Peyer's patch (tissue), 4 donors: Measurements from ENCODE around the gene CAPNS2. TPM values are rescaled to one million over a fixed set of nuclear protein-coding genes. Genes with fewer than 3 reads are reported as not detected.

Experiments used
- DNase-seq, 3 donors: peaks; one replicate each; pipeline ENCODE4 v3.0.0-alpha.2; 2017 to 2019
- H3K27ac ChIP-seq, 4 donors: fragments of 200-600 bp; sonication (generic); one replicate each; pipeline ENCODE4 v1.5.1; 2016 to 2019
- H3K27me3 ChIP-seq, 2 donors: fragments of 200-600 bp; sonication (generic); one replicate each; pipeline ENCODE4 v1.5.1; 2019
- H3K36me3 ChIP-seq, 3 donors: fragments of 200-600 bp; sonication (generic); one replicate each; pipeline ENCODE4 v1.5.1; 2016 to 2019
- H3K4me1 ChIP-seq, 4 donors: fragments of 200-600 bp; sonication (generic); one replicate each; pipeline ENCODE4 v1.5.1; 2016 to 2019
- H3K4me3 ChIP-seq, 4 donors: fragments of 200-600 bp; sonication (generic); 1 replicate in 3 of 4; 2 replicates in 1 of 4; pipeline ENCODE4 v1.5.1; 2016 to 2019; ENCODE audit warnings: mild to moderate bottlenecking in 1 of 4
- H3K9me3 ChIP-seq, 4 donors: fragments of 200-600 bp; sonication (generic); one replicate each; pipeline ENCODE4 v1.5.1; 2016 to 2019; ENCODE audit warnings: mild to moderate bottlenecking in 1 of 4
- POLR2A ChIP-seq, 2 donors: fragments of 450-650 bp; IDR thresholded peaks; one replicate each; pipeline ENCODE4 v1.5.1; 2017; ENCODE audit warnings: antibody characterized with exemption in 2 of 2, mild to moderate bottlenecking in 2 of 2, moderate library complexity in 2 of 2
- total RNA-seq, 4 donors: library from RNA; depleted of rRNA; stranded (reverse); fragments of >200 nt; gene quantifications; one replicate each; pipeline ENCODE4 v1.1.0, GENCODE V29; 2016
- TF ChIP-seq, protein P1 (sequence below), 6 experiments: fragments of 450-650 bp in 4 of 6; fragments of 200-600 bp in 2 of 6; sonication (generic) in 1 of 6; IDR thresholded peaks; one replicate each; pipeline ENCODE4 v1.5.1; 2017 to 2019; ENCODE audit warnings: antibody characterized with exemption in 6 of 6, mild to moderate bottlenecking in 3 of 6, moderate library complexity in 1 of 6

The CAPNS2 gene
- total RNA-seq, 4 donors from 2014 or later: 1.3 to 5.8 (median 2.3) TPM; not detected in 1

DNA sequence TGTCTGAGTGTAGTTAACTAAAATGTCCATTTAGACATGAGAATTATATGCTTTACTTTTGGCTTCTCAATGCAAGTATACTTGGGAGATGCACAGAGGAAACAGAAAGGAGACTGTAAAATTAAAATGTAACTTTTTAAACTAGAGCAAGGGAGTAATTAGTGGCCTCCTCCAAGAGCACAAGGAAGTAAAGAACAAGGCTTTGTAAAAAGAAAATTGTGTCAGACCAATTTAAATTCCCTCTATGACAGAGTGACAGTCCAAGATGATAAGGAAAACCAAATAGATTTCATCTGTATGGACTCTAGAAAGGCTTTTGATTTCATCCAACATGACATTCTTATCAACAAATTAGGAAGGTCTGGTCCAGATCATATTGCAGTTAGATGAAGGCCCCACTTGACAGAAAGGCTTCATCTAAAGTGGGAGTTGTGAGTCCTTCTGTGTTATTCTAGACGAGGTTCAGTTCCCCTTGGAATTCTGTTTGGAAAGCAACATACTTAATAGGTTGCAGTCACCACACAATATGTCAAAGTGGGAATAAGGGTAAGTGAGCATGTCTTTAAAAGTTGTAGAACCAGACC, 6.5 kb upstream of the CAPNS2 start:
- H3K4me1 ChIP-seq: no peaks in the 10 kb centered on the region
- H3K9me3 ChIP-seq: no peaks in the 10 kb centered on the region
- H3K27ac ChIP-seq: no peak overlapping the region
- H3K36me3 ChIP-seq: no peaks in the 10 kb centered on the region
- no peak overlapping the region for H3K4me3 ChIP-seq
- no peak for TF ChIP-seq POLR2A (IDR thresholded peaks at IDR 0.05)
- TF ChIP-seq, protein P1, sequence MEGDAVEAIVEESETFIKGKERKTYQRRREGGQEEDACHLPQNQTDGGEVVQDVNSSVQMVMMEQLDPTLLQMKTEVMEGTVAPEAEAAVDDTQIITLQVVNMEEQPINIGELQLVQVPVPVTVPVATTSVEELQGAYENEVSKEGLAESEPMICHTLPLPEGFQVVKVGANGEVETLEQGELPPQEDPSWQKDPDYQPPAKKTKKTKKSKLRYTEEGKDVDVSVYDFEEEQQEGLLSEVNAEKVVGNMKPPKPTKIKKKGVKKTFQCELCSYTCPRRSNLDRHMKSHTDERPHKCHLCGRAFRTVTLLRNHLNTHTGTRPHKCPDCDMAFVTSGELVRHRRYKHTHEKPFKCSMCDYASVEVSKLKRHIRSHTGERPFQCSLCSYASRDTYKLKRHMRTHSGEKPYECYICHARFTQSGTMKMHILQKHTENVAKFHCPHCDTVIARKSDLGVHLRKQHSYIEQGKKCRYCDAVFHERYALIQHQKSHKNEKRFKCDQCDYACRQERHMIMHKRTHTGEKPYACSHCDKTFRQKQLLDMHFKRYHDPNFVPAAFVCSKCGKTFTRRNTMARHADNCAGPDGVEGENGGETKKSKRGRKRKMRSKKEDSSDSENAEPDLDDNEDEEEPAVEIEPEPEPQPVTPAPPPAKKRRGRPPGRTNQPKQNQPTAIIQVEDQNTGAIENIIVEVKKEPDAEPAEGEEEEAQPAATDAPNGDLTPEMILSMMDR (IDR thresholded peaks at IDR 0.05): no peak
- DNase-seq: no peak
- H3K27me3 ChIP-seq: no peaks in the 10 kb centered on the region

DNA sequence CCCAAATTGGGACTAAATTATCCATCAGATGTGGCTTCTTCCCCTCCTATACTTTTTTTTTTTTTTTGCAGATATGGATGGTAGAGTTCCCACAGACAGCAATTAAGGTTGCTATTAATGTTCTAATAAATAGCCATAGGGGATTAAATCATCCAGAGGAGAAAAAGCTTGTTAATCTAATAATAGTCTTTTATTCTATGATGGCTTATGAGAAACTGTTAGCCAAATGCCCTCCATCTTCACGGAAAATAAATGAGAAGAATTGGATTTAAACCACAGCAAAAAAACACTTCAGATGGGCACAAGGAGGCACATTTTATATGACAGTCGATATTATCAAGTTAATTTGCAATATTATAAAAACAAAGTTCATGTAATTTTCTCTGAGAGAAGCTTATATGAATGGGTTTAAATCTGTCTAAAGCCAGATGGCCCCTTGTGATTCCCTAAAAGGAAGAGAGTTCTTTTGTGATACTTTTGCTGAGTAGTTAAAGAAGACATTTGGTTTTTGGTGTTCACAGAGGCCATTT, 5.1 kb upstream of the CAPNS2 start:
- no peak overlapping the region for H3K27ac ChIP-seq
- H3K36me3 ChIP-seq: no peaks in the 10 kb centered on the region
- no peak overlapping the region for H3K4me3 ChIP-seq
- no peak for TF ChIP-seq POLR2A (IDR thresholded peaks at IDR 0.05)
- TF ChIP-seq, protein P1 (IDR thresholded peaks at IDR 0.05): no peak
- H3K27me3 ChIP-seq: no peaks in the 10 kb centered on the region
- no peak for DNase-seq
- no peaks in the 10 kb centered on the region for H3K4me1 ChIP-seq
- no peaks in the 10 kb centered on the region for H3K9me3 ChIP-seq

DNA sequence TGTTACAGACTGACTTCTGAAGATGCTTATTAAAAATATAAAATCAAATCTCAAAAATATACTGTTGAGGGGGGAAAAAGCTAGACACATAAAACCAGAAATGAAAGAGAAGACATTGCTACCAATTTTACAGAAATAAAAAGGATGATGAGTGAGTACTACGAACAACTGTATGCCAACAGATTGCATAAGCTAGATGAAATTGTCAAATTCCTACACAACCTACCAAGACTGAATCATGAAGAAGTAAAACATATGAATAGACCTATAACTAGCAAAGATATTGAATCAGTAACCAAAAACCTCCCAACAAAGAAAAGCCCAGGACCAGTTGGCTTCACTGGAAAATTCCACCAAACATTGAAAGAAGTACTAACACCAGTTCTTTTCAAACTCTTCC, 3.5 kb upstream of the CAPNS2 start:
- no peak overlapping the region for H3K4me3 ChIP-seq
- H3K4me1 ChIP-seq: no peaks in the 10 kb centered on the region
- H3K9me3 ChIP-seq: no peaks in the 10 kb centered on the region
- no peak overlapping the region for H3K27ac ChIP-seq
- H3K27me3 ChIP-seq: no peaks in the 10 kb centered on the region
- TF ChIP-seq, protein P1 (IDR thresholded peaks at IDR 0.05): no peak
- TF ChIP-seq POLR2A (IDR thresholded peaks at IDR 0.05): no peak
- DNase-seq: no peak
- H3K36me3 ChIP-seq: no peaks in the 10 kb centered on the region

DNA sequence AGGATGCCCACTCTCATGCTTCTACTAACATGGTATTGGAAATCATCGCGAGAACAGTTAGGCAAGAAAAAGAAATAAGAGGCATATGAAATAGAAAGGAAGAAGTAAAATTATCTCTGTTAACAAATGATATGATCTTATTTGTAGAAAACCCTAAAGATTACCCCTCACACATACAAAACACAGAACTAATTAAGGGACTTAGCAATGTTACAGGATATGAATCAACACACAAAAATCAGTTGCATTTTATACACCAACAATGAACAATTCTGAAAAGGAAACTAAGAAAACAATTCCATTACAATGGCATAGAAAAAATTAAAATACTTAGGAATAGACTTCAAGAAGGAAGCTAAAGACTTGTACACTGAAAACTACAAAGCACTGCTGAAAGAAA, 2.7 kb upstream of the CAPNS2 start:
- Histone ChIP-seq H3K4me3 (no peak overlapping the region), H3K36me3 (no peaks in the 10 kb centered on the region), H3K9me3 (no peaks in the 10 kb centered on the region), H3K27ac (no peak overlapping the region), H3K4me1 (peaks cover 0 to 4% (median 0%) of the 10 kb centered on the region in 4 donors), H3K27me3 (no peaks in the 10 kb centered on the region)
- no peak for DNase-seq
- no peak for TF ChIP-seq POLR2A (IDR thresholded peaks at IDR 0.05)
- TF ChIP-seq, protein P1 (IDR thresholded peaks at IDR 0.05): no peak

DNA sequence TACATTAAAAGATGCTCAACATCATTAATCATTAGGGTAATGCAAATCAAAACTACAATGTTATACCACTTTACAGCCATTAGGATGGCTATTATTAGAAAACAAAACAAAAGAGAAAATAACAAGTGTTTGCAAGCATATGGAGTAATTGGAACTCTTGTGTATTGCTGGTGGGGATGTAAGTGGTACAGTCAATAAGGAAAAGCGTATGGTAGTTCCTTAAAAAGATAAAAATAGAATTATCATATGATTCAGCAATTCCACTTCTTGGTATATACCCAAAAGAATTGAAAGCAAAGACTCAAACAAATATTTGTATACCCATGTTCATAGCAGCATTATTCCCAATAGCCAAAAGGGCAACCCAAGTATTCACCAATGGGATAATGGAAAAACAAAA, 1.4 kb upstream of the CAPNS2 start:
- no peak overlapping the region for H3K27ac ChIP-seq
- H3K36me3 ChIP-seq: no peaks in the 10 kb centered on the region
- H3K27me3 ChIP-seq: no peaks in the 10 kb centered on the region
- no peak for TF ChIP-seq POLR2A (IDR thresholded peaks at IDR 0.05)
- TF ChIP-seq, protein P1 (IDR thresholded peaks at IDR 0.05): no peak
- H3K9me3 ChIP-seq: no peaks in the 10 kb centered on the region
- H3K4me3 ChIP-seq: no peak overlapping the region
- no peak for DNase-seq
- H3K4me1 ChIP-seq: peaks cover 0 to 5% (median 0%) of the 10 kb centered on the region in 4 donors
